Mesothelial cell of epicardium (in vitro differentiated cells): ENCODE data around the gene WRNIP1. TPM values are rescaled to one million over a fixed set of nuclear protein-coding genes. Genes with fewer than 3 reads are reported as not detected.

Source experiments
- DNase-seq, 2 experiments: peaks; one replicate each; pipeline ENCODE4 v3.0.0; 2021; ENCODE audit warnings: low spot score in 2 of 2; ENCODE audit not compliant: unreplicated experiment in 2 of 2
- H3K27ac Mint-ChIP-seq: 2 replicates; pipeline ENCODE4 v1.8.0; 2021; ENCODE audit warnings: mixed read lengths
- H3K27me3 Mint-ChIP-seq: 2 replicates; pipeline ENCODE4 v1.8.0; 2021; ENCODE audit warnings: low read depth, mixed read lengths
- H3K36me3 Mint-ChIP-seq: 2 replicates; pipeline ENCODE4 v1.8.0; 2021; ENCODE audit warnings: mixed read lengths
- H3K4me1 Mint-ChIP-seq: 2 replicates; pipeline ENCODE4 v1.8.0; 2021; ENCODE audit warnings: mixed read lengths
- H3K4me3 Mint-ChIP-seq: 2 replicates; pipeline ENCODE4 v1.8.0; 2021; ENCODE audit warnings: mild to moderate bottlenecking, moderate library complexity, mixed read lengths
- H3K9me3 Mint-ChIP-seq: 2 replicates; pipeline ENCODE4 v1.8.0; 2021; ENCODE audit warnings: mixed read lengths
- CTCF ChIP-seq: fragments of 200-600 bp; sonication (generic); IDR thresholded peaks from one replicate; pipeline ENCODE4 v1.5.0; 2021; ENCODE audit warnings: antibody characterized with exemption; ENCODE audit not compliant: unreplicated experiment
- total RNA-seq: library from RNA; stranded (reverse); gene quantifications from 3 replicates; pipeline ENCODE4 v1.2.1, GENCODE V29; 2021

The WRNIP1 gene
- total RNA-seq, 1 donor from 2014 or later, result 41.3 TPM

GRCh38 chr6:2768696-2769095 lies 3.5 kb downstream of the WRNIP1 start:
- Mint-ChIP-seq H3K4me1 (peaks cover 42% of the 10 kb centered on the region), H3K27ac (no peak overlapping the region), H3K9me3 (no peaks in the 10 kb centered on the region), H3K36me3 (peaks cover 3% of the 10 kb centered on the region), H3K27me3 (no peaks in the 10 kb centered on the region), H3K4me3 (peak overlapping the region; percentile 90)
- TF ChIP-seq CTCF, result no peak
- DNase-seq, result no peak

DNA sequence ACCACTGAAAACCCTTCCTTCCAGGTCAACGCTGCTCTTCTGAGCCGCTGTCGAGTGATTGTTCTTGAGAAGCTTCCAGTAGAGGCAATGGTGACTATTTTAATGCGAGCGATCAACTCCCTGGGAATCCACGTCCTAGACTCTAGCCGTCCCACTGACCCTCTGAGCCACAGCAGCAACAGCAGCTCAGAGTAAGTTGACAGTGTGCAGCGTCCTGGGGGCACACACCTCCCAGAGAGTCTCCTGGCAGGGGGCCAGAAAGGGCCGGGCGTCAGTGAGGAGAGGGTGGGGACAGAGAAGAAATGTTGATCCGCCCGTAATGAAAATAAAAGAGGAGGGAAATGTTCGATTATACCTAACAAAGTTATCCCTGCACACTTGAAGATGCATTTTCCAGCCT lies 5.0 kb downstream of the WRNIP1 start:
- no peaks in the 10 kb centered on the region for H3K27me3 Mint-ChIP-seq
- no peak for TF ChIP-seq CTCF
- peaks cover 7% of the 10 kb centered on the region for H3K36me3 Mint-ChIP-seq
- H3K4me3 Mint-ChIP-seq, result no peak overlapping the region
- no peak for DNase-seq
- H3K9me3 Mint-ChIP-seq, result no peaks in the 10 kb centered on the region
- peaks cover 35% of the 10 kb centered on the region for H3K4me1 Mint-ChIP-seq
- peak overlapping the region; percentile 27 for H3K27ac Mint-ChIP-seq

DNA sequence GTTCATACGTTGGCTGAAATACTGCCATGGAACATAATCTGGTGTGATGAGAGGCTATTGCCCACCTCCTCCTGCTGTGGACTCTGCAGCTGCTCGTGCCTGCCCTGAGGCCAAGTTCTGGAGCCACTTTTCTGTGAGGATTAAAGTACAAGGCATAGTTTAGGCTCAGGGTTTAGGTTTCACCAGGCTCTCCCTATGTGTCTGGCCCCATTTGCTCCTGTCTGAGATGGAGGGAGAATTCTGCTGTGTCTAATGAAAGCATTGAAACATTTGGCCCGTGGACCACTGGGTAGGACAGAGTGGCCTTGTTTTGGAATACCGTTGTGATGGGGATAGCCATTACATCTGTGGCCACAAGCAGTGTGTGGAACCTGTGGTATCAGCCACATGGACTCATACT lies 5.9 kb downstream of the WRNIP1 start:
- Mint-ChIP-seq H3K9me3 (no peaks in the 10 kb centered on the region), H3K27ac (no peak overlapping the region), H3K4me1 (peaks cover 35% of the 10 kb centered on the region), H3K4me3 (no peak overlapping the region), H3K27me3 (no peaks in the 10 kb centered on the region), H3K36me3 (peaks cover 9% of the 10 kb centered on the region)
- TF ChIP-seq CTCF, result no peak
- DNase-seq, result no peak

DNA sequence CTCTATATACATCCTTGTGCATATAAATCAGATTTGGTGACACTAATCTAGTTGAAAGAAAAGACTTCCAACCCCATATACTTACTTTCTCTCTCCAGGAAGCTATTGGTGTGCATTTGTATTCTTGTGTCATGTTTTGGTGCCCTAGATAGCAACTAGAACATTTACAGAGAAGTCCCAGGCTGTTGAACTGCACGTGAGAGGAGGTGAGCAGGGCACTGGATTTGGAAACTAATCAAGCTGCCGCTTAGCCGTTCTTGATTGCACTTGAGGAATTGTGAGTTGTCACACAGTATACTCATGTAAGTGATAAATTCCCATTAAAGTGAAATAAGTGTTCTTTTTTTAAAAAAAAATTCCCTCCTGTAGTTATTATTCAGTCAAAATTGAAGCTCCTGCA lies 7.6 kb downstream of the WRNIP1 start:
- no peak for TF ChIP-seq CTCF
- no peak for DNase-seq
- H3K36me3 Mint-ChIP-seq, result peaks cover 13% of the 10 kb centered on the region
- H3K4me3 Mint-ChIP-seq, result no peak overlapping the region
- H3K9me3 Mint-ChIP-seq, result no peaks in the 10 kb centered on the region
- no peaks in the 10 kb centered on the region for H3K27me3 Mint-ChIP-seq
- no peak overlapping the region for H3K27ac Mint-ChIP-seq
- peaks cover 26% of the 10 kb centered on the region for H3K4me1 Mint-ChIP-seq

DNA sequence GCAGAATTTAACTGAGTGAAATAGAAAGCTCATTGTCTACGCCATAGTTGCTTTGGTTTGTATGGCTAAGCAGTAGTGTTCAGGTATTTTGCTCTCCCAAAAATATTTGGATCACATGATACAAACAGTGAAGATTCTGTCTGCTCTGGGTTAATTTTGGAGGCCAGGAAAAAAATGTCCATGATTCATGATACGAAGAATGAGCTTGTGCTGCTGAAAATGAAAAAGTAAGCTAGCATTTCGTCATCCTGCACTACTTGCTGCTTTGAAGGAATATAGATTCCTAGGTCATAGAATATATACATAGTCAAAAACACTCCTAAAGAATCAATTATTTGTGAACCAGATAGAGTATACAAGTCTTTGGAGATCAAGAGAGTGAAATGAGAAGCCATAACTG lies 8.3 kb downstream of the WRNIP1 start:
- no peaks in the 10 kb centered on the region for H3K9me3 Mint-ChIP-seq
- peaks cover 20% of the 10 kb centered on the region for H3K4me1 Mint-ChIP-seq
- DNase-seq, result no peak
- H3K27me3 Mint-ChIP-seq, result no peaks in the 10 kb centered on the region
- H3K27ac Mint-ChIP-seq, result no peak overlapping the region
- H3K36me3 Mint-ChIP-seq, result peaks cover 13% of the 10 kb centered on the region
- no peak overlapping the region for H3K4me3 Mint-ChIP-seq
- TF ChIP-seq CTCF, result no peak

DNA sequence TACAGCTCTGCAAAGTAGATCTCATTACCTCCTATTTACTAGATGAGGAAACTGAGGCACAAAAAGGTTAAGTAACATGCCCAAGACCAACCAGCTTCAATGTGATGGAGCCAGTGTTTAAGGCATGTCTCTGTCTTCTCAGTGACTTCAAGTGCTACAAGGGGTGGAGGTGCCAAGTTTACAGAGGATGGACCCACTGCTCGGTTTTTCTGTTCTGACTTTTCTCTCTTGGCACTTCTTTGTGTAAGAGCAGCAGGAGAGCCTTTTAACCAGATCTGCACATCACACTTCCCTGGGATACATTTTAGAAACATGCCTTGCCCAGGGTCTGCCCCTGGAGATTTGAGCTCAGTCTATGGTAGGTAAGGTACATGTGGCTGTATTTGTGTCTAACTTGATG lies 9.8 kb downstream of the WRNIP1 start:
- Mint-ChIP-seq H3K27me3 (no peaks in the 10 kb centered on the region), H3K27ac (no peak overlapping the region)

More for the DNA sequence above, 9.8 kb downstream of the WRNIP1 start:
- H3K9me3 Mint-ChIP-seq, result no peaks in the 10 kb centered on the region
- no peak overlapping the region for H3K4me3 Mint-ChIP-seq
- H3K4me1 Mint-ChIP-seq, result peaks cover 11% of the 10 kb centered on the region
- peaks cover 15% of the 10 kb centered on the region for H3K36me3 Mint-ChIP-seq
- no peak for DNase-seq
- no peak for TF ChIP-seq CTCF
